Stimulated activated CD4-positive, alpha-beta T cell treated with anti-CD3 and anti-CD28 coated beads, Interleukin-2, amount 100 ng/mL, for 24 hours (primary cell): ENCODE results near the gene SRD5A1.
A peak's percentile ranks its signal among the peaks of the same experiment; 100 is the strongest.

ENCODE experiments used
- DNase-seq, 2 donors: peaks; one replicate each; pipeline ENCODE4 v3.0.0-alpha.2; 2020

SRD5A1 gene

DNA sequence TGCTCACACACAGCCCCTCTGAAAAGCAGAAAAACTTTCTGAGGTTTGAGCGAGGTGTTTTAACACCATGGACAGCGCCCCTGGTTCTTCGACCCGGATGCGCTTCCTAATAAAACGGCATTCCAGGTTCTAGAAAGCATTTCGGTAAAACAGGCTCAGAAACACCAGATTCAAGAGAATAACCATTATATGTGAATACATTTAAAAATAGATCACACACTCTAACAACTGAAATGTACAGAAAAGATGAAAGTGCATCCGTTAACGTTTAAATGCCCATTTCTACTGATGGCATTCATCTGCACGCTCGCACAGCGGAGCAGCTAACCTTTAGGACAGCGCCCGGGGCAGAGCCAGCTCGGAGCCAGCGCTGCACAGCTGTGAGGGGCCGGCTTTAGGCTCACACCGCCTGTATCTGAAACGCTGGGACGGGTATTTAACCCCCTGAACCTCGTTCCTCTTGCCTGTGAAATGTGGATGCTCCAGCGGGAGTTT is 53.7 kb downstream of the SRD5A1 start:
- no peak for DNase-seq

DNA sequence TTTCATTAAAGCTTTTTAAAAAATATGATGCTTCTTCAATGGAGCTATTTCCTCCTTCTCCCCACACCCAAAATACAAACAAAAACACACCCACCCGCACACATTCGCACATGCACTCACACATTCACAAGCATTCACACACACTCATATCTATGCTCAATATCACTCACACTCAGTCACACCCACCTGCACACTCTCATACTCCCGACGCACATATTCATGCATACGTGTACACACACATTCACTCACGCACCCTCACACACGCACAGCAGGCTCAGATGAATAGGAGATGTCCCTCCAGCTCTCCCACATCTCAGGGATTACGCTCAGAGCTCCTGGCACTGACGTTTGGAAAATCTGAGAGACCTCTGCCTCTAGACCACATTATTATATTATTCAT is 54.3 kb downstream of the SRD5A1 start:
- DNase-seq = no peak

DNA sequence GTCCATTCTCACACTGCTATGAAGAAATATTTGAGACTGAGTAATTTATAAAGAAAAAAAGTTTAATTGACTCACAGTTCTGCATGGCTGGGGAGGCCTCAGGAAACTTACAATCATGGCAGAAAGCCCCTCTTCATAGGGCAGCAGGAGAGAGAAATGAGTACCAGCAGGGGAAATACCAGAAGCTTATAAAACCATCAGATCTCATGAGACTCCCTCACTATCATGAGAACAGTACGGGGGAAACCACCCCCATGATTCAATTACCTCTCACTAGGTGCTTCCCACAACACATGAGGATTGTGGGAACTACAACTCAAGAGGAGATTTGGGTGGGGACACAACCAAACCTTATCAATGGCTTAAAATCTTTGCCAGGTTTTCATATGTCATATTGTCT is 59.7 kb downstream of the SRD5A1 start:
- no peak for DNase-seq

- no peak for DNase-seq
Measured at GRCh38 chr5:6698696-6699095, 65.5 kb downstream of the SRD5A1 start.

- DNase-seq = no peak
Measured at GRCh38 chr5:6699357-6699756, 66.1 kb downstream of the SRD5A1 start.

DNA sequence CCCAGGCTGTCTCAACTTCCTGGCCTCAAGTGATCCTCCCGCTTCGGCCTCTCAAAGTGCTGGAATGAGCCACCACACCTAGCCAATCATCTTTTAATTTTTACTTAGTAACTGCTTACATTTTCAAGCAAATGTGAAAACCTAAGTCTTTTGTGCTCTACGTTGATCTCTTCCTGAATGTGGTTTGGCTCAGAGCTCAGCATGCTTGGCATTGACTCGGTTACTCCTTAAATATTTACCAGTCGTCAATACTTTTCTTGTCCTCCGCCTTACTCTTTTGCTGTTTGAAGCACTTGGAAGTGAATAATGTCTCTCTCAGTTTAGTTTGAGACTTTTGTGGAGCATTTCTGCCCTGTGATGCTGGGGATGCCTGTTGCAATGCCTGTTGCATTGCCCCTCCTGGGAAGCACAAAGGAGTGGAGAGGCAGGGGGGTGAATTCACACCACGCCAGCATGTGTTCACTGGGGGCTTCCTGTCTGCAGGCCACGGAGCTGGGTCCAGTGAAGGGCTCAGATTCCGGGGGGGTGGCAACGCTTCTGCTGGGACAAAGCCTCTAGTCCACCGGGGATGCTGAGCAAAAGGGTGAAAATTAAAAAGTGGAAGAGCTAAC is 66.9 kb downstream of the SRD5A1 start:
- no peak for DNase-seq

DNA sequence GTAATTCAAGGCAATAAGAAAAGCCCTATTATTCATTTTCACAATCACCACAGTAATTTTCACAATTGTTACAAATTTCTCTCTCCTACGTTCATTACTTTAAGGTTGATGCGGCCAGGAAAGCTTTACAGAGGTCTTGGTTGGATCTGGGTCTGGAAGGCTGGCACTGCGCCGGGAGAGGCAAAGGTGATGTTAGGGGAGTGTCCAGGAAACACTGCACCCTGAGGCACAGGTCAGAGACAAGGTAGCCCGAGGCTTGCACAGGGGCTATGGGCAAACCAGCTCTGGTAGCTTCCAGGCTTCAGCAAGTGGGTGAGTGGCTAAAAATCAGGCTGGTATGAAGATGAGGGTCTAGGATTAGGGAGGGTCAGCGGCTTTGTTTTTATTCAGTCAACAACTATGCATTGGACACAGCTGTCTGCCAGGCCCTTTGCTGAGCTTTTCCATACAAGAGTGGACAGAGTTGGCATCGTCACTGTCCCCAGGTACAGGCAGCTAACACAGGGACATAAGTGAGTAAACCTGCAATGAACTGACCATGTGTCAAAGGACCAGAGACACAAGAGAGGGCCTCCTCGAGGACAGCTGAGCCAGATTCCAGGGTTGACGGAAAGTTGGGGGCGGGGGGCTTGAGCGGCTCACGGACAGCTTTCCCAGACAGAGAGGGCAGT is 67.6 kb downstream of the SRD5A1 start:
- DNase-seq = no peak

DNA sequence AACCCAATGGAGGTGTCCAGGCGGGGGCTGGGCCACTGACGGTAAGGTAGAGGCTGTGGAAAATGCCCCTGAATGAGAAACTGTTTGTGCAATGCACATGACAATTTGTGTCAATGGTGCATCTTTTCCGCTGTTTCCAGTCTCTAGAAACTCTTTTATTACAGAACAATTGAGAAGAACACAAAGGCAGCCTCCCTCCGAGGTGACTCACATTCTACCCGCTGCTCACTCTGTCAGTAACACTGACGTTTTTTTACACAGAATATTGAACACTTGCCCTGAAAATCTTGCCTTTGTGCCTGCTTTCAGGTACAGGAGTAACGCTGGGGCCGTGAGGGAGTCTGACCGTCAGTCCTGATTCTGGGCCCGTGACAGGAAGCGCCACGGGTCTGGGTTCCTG is 68.3 kb downstream of the SRD5A1 start:
- DNase-seq = no peak

DNA sequence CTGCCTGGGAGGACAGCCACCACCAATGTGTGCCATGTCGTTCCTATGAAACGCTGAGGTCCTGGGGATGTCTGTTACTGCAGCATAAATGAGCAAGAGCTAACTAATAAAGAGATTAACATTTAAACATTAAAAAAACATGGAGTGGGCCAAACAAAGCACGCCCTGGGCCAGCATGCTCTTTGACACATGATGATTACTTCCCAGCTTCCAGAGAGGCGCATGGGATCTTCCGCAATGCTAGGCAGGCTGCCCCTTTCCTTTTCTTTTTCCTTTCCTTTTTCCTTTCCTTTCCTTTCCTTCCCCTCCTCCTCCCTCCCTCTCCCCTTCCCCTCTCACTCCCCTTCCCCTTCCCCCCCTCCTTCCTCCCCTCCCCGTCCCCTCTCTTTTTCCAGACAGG is 69.4 kb downstream of the SRD5A1 start:
- no peak for DNase-seq

GRCh38 chr5:6703806-6704205 is 70.6 kb downstream of the SRD5A1 start:
- no peak for DNase-seq

DNA sequence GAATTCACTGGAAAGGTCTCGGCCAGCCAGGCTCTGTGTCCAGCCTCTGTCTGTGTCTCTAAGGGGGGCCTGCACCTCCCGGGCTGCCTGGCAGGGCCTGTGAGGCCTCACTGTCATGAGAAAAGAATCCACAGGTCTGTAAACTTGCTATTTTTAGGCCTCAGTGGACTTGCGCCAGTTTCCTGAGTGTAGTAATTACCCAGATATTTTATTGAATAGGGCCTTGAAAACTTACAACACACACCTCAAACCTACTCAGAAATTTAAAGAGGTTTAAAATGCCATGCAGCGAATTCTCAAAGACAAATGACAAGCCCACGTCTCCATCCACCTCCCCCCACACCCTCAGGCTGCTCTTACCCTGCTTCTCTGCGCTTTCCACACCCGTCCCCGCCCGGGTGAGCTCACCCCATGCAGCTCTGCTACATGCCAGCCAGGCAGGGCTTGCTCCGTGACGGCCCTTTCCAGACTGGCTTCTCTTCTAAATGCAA is 71.2 kb downstream of the SRD5A1 start:
- no peak for DNase-seq

DNA sequence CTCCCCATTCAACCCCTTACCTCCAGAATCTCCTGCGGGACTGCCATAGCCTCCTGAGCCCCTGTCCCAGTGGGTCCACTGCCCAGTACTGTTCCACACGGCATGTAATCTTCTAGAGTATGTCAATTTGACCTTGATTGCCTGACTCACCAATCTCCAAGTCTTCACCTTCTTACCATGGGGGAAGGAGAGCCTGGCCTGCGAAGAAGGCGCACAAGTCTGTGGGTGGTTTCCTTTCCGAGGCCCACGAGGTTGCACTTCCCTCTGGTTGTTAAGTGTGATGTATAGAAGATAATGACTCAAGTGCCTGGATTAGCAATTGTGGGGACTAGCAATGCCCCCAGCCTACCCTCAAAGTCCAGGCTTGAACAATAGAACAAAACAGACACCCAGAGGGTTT is 71.8 kb downstream of the SRD5A1 start:
- DNase-seq = no peak

GRCh38 chr5:6705959-6706358 is 72.7 kb downstream of the SRD5A1 start:
- no peak for DNase-seq

GRCh38 chr5:6707852-6708251 is 74.6 kb downstream of the SRD5A1 start:
- DNase-seq = no peak

DNA sequence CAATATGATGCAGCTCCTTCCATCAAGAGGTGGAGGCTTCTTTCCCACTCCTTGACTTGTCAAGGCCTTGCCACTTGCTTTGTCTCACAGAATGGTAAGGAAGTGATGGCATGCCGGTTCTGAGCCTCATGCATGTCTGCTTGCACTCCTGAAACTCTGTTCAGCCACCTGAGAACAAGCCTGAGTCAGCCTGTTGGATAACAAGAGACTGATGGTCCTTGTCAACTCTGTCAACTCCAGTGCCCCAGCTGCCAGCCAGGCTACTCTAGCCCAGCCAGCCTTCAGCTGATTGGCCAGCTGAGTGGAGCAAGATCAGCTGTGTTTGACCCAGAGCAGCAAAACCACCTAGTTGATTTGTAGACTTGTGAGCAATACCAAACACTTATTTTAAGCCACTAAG is 75.6 kb downstream of the SRD5A1 start:
- no peak for DNase-seq

DNA sequence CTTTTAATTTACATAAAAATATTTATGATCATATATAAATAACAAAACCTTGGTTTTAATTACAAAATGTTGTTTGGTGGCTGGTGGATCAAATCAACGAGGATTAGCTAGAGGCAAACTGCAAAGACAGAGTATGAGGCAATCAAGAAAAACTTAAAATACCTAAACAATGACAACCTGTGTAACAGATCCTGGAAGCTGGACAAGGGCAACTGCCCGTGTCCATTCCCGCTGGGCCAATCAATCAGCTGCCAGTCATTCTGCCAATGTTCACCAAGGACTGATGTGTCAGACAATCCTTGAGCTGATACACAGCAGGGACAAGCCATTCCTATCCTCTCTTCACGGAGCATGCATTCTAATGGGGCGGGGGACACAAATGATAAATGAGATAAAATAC is 76.8 kb downstream of the SRD5A1 start:
- DNase-seq = no peak

DNA sequence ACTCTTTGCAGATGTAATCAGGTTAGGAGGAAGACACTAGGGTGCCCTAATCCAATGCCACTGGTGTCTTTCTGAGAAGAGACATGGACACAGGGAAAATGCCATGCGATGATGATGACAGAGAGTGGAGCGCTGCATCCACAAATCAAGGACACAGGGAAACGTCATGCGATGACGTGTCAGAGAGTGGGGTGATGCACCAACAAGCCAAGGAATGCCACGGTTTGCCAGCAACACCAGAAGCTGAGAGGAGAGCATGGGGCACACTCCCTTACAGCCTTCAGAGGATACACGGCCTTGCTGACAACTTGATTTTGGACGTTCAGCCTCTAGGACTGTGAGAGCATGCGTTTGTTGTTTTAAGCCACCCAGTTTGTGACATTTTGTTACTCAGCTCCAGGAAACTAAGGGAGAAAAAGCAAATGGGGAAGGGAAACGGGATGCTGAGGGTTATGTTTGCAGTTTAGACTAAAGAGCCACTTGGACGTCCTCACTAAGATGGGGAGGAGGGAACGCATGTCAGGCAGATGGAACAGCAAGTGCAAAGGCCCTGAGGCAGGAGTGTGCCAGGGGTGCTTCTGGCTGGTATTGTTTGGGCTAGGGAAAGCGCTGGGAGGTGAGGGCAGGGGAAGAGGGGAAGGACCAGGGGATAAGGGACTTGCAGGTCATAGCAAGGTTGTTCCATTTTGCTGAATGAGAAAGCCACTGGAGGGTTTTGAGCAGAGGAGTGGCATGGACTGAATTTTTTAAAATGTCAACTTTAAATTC is 77.5 kb downstream of the SRD5A1 start:
- peak in 1 of 2 donors; percentile 15 for DNase-seq

DNA sequence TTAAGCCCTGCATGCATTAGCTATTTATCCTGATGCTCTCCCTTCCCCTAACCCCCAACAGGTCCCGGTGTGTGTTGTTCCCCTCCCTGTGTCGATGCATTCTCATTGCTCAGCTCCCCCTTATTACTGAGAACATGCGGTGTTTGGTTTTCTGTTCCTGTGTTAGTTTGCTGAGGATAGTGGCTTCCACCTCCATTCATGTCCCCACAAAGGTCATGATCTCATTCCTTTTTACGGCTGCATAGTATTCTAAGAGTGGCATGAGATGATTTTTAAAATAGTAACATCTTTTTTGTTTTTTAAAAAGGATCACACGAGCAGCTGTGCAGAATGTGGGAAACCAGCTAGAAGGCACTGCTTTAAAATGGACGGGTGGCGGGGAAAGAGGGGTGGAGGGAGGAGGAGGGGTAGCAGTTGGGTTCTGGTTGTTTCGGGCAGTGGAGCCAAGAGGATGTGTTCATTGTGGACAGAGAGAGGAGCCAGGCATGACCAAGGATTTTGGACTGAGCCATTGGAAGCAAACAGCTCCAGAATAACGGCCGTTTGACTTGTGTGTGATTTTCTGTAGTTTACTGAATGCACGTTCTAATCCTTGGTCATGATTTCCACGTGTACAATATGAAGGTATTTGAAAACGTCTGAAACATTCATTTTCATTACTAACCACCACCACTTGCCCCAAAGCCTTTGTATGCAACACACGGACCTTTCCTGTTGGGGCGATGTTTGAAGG is 78.3 kb downstream of the SRD5A1 start:
- peak in 1 of 2 donors; percentile 16 for DNase-seq

- peak; percentile 57 to 58 for DNase-seq
Measured at GRCh38 chr5:6712142-6712576, 78.9 kb downstream of the SRD5A1 start.

DNA sequence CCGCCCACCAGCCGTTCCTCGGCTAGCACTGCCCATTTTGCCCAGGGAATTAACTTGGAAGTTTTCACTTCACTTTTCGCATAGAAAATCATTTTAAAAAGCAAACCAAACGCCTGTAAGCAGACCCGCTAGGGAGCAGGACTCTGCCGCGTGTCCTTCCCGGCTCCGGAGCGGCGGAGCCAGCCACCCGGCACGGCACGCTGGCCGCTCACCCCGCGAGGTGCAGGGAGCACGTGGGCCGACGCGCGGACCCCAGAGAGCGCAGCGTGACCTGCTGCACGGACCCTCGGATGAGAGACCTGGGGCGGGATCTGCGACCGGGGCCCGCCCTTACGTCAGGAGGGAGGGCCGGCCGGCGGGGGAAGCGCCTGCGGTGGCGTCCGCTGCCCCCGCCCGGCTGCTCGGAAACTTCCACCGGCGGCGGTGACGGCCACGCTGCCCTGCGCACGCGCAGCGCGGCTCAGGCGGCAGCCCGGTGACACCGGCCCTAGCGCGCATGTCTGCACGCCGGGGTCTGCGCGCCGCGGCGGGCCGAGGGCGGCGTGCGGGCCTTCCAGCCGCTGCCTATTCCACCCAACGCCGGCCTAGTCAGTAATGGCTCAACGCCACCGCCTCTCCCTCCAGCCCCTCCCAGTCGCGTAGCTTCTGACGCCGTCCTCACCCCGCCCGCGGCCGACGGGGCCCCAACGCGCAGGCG is 79.5 kb downstream of the SRD5A1 start:
- peak; percentile 96 to 97 for DNase-seq

DNA sequence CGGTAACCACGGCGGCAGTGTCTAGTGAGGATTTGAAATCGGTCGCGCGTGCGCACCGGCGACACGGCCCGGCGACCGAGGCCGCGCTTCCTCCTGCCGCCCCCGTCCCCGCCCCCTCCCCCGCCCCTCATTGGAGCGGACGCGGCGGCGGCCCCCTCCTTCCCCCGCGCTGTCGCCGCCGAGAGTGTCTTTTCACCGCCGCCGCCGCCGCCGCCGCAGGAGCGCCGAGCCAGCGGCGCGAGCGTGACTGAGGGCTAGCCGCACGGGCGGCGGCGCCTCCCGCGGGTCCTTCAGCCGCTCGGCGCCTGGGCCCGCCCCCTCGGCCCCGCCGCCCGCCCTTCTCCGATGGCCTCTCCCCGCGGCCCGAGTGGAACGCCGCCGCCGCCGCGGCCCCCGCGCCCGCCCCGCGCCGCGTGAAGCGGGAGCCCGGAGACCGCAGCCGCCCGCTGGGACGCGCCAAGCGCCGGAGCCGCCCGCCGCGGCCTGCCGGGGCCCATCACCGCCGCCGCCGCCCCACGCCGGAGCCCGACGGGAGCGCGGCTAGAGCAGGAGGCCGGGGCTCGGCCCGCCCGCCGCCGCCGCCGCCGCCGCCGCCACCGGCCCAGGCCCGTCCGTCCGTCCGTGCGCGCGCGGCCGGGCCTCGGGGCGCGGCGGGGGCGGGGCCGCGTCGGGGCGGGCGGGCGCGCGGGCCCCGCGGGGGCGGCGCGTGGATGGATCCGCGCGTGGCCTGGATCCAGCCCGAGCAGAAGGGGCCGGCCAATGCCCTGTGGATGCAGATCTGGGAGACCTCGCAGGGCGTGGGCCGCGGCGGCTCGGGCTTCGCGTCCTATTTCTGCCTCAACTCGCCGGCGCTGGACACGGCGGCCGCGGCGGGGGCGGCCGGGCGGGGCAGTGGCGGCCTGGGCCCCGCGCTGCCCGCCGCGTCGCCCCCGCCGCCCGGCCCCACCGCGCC is 80.3 kb downstream of the SRD5A1 start, which contains the start of gene TENT4A:
Gene TENT4A, plus strand, starts transcription at position 159 of the 952 bp plus-strand sequence. Its CDS starts 552 bp downstream, at position 711.
- peak; percentile 25 to 29 for DNase-seq
